Measurements from ENCODE around the gene HOXB6. TPM values are rescaled to one million over a fixed set of nuclear protein-coding genes. Genes with fewer than 3 reads are reported as not detected.

Gene HOXB6
- polyA plus RNA-seq, 6 donors from 2014 or later, result not detected

DNA sequence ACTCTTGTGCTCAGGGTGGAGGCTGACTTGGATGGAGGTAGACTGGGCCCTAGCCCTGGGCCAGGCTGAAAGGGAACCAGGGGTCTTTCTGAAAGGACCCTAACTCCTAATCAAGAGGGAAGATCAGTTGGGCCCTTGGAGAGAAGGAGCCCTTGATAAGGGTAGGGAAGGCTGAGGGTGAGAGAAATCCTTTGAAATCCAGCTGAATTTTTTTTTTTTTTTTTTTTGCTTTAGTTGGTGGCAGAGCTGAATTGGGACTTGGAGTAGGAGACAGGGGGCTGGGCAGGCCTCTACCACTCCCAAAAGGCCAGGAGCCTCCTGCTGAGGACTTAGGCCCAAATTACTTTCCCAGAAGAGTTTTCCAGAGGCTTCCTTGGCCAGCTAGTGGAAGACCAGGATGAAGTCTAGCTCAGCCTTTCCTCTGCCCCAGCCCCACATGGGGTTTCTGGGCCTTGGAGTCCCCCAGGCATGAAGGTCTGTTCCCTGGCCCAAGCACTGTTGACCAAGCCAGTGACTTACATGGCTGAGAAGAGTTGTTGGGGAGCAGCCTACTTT lies 14.1 kb downstream of the HOXB6 start:
- no peak for DNase-seq
- no peak for ATAC-seq (ENCODE audit: low read depth in 2 of 2)
- Mint-ChIP-seq H3K9me3 (no peaks in the 10 kb centered on the region), H3K27me3 (peaks cover 78 to 97% (median 94%) of the 10 kb centered on the region in 3 donors), H3K4me1 (peaks cover 44 to 53% (median 50%) of the 10 kb centered on the region in 3 donors), H3K27ac (peak overlapping the region in 1 of 6 donors; percentile 87), H3K4me3 (peak overlapping the region in 4 of 8 donors; percentile 25 to 82 (median 64)), H3K36me3 (no peaks in the 10 kb centered on the region)

- no peak for ATAC-seq (ENCODE audit: low read depth in 2 of 2)
- Mint-ChIP-seq H3K27me3 (peaks cover 80 to 97% (median 94%) of the 10 kb centered on the region in 3 donors), H3K36me3 (no peaks in the 10 kb centered on the region), H3K27ac (peak within 1 kb of the TSS in 2 of 6 donors; percentile 59 to 87), H3K9me3 (no peaks in the 10 kb centered on the region), H3K4me3 (peak within 1 kb of the TSS; percentile 44 to 89 (median 70)), H3K4me1 (peaks cover 50 to 56% (median 54%) of the 10 kb centered on the region in 3 donors)
- DNase-seq, result no peak
Observed at GRCh38 chr17:48589831-48590606, 14.8 kb downstream of the HOXB6 start, which contains the start of gene HOXB3. TSS of gene HOXB3 (minus strand) at chr17:48590241. CDS start at chr17:48552474, 37,767 bp downstream.

DNA sequence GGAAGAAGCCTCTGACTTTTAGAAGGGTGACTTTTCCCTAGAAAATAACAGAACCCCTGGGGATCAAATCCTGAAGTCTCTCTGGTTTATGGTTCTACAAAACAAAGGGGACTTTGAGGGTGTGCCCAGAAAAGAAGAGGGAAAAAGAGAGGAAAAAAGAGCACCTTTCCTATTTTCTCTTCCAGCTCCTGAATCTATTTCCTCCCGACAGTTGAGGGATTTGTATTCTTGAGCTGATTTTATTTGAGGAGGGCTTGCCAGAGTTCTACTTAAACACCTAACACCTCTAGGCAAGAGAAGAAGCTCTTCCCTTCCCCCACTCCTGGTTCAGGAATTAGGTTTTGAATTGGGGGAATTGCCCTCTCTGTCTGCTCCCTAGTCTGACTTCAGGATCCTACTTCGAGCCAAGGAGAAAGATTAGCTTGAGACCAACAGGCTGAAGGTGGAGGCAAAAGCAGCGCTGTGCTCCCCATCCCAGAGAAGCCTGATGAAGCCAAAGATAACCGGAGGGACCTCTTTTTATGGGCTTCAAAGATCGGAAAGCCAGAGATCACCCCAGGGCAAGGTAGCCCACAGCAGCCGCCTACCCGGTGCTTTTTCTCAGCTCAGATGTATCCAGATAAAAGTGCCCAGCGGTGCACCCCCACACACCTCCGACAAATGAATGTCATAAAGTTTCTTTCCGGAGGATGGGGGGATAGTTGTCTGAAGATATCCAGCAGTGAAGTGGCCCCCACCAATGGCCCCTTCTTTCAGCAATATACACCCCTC lies 15.5 kb downstream of the HOXB6 start:
- peak overlapping the region in 7 of 8 donors; percentile 44 to 89 (median 69) for H3K4me3 Mint-ChIP-seq
- H3K4me1 Mint-ChIP-seq, result peaks cover 53 to 61% (median 58%) of the 10 kb centered on the region in 3 donors
- no peak overlapping the region for H3K27ac Mint-ChIP-seq
- H3K27me3 Mint-ChIP-seq, result peaks cover 80 to 99% (median 99%) of the 10 kb centered on the region in 3 donors
- ATAC-seq (ENCODE audit: low read depth in 2 of 2) (no peak), DNase-seq (no peak)
- no peaks in the 10 kb centered on the region for H3K36me3 Mint-ChIP-seq
- no peaks in the 10 kb centered on the region for H3K9me3 Mint-ChIP-seq

DNA sequence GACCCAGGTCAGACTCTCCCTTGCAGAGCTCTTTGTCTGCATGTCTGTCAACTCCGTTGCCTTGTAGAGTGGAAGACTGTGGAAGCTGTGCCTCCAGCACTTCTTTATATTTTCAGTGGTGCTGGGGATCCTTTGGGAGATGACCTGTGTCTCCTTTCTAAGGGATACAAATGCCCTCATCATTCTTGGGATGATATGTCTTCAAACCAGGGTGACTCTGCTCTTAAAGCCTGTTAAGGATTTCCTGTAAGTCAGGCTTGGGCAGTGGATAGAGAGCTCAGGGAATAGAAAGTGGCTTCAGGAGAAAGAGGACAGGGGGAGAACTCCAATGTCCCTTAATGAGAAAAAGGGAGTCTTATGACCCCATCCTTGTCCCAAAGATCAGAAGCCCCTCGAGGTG lies 16.3 kb downstream of the HOXB6 start:
- H3K4me3 Mint-ChIP-seq, result peak overlapping the region in 3 of 8 donors; percentile 7 to 43 (median 37)
- DNase-seq, result no peak
- H3K27me3 Mint-ChIP-seq, result peaks cover 81 to 100% (median 99%) of the 10 kb centered on the region in 3 donors
- H3K27ac Mint-ChIP-seq, result peak overlapping the region in 1 of 6 donors; percentile 30
- H3K4me1 Mint-ChIP-seq, result peaks cover 49 to 54% (median 51%) of the 10 kb centered on the region in 3 donors
- H3K36me3 Mint-ChIP-seq, result no peaks in the 10 kb centered on the region
- H3K9me3 Mint-ChIP-seq, result no peaks in the 10 kb centered on the region
- ATAC-seq (ENCODE audit: low read depth in 2 of 2), result no peak

- peak overlapping the region in 1 of 6 donors; percentile 30 for H3K27ac Mint-ChIP-seq
- H3K4me1 Mint-ChIP-seq, result peaks cover 47 to 55% (median 47%) of the 10 kb centered on the region in 3 donors
- H3K36me3 Mint-ChIP-seq, result no peaks in the 10 kb centered on the region
- H3K27me3 Mint-ChIP-seq, result peaks cover 80 to 100% (median 99%) of the 10 kb centered on the region in 3 donors
- no peak for ATAC-seq (ENCODE audit: low read depth in 2 of 2)
- no peaks in the 10 kb centered on the region for H3K9me3 Mint-ChIP-seq
- DNase-seq, result no peak
- peak overlapping the region in 2 of 8 donors; percentile 10 to 23 for H3K4me3 Mint-ChIP-seq
Observed at GRCh38 chr17:48588074-48588415, 16.7 kb downstream of the HOXB6 start.

- Mint-ChIP-seq H3K27ac (peak overlapping the region in 5 of 6 donors; percentile 11 to 79 (median 30)), H3K27me3 (peaks cover 79 to 100% (median 99%) of the 10 kb centered on the region in 3 donors), H3K4me3 (peak overlapping the region in 4 of 8 donors; percentile 23 to 70 (median 60)), H3K4me1 (peaks cover 42 to 55% (median 47%) of the 10 kb centered on the region in 3 donors), H3K9me3 (no peaks in the 10 kb centered on the region), H3K36me3 (no peaks in the 10 kb centered on the region)
- ATAC-seq (ENCODE audit: low read depth in 2 of 2), result no peak
- DNase-seq, result no peak
Observed at GRCh38 chr17:48587276-48588073, 17.3 kb downstream of the HOXB6 start.

DNA sequence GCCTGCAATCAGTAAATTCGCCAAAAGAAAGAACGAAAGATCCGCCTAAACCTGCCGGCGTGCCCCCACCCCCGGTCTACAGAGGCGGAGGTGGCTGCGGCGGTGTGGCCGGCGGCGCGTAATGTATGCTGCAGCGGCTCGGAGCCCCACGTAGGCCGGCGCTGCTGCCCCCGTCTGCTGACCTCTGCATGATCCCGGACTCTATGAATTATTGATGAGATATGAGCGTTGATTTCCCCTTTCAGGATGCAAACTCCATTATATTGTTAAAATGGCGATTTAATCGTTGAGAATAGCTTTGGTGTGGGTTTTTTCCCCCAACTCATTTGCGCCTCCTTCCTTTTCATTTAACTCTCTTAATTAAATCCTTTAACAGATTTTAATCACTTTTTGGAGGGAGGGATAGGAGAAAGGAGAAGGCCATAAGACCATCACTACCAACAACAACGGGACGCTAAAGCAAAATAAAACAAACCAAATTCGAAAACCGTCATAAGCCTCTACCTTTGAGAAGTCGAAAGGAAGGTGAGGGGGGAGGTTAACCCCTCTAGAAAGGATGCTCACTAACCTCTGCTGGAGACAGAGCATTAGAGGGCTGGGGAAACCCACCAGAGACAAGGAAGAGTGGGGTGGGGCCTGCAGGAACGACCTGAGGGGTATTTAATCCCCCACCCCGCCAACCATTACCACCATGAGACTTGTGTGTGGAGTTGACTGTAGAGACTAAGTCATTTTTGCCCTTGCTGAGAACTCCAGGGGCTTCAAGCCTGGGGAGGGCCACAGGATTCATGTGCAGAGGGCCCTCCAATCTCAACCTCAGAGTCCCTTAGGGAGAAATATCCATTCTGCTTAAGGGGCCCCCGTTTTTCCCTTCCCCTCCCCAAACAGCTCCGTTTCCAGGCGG lies 18.2 kb downstream of the HOXB6 start:
- DNase-seq (no peak), ATAC-seq (ENCODE audit: low read depth in 2 of 2) (no peak)
- H3K27ac Mint-ChIP-seq, result peak overlapping the region in 4 of 6 donors; percentile 41 to 93 (median 76)

DNA sequence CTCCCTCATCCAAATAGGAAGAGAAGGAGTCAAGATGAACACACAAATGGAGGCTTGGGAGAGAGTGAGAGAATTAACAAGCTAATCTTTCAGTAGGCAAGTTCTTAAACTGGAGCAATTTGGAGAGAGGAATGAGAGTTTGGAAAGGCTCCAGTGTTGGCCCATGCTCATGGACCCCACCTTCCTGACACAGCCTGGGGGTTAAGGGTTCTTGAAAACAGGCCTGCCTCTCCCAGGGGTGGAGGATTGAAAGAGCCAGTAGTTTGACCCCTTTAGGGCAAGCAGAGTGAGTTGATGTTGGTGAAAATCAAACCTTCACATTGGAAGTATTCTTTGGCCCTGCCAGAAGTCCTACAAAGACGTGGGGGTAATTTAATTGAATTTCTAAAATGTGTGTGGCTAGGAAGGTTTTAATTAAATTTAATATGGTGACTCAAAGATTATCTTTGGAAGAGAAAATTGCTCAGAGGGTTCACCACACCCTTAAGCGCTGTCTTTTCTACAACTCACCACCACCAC lies 20.5 kb downstream of the HOXB6 start:
- peak overlapping the region in 4 of 8 donors; percentile 9 to 91 (median 56) for H3K4me3 Mint-ChIP-seq
- peaks cover 41 to 60% (median 42%) of the 10 kb centered on the region in 3 donors for H3K4me1 Mint-ChIP-seq
- no peak overlapping the region for H3K27ac Mint-ChIP-seq
- peaks cover 75 to 100% (median 97%) of the 10 kb centered on the region in 3 donors for H3K27me3 Mint-ChIP-seq
- no peaks in the 10 kb centered on the region for H3K36me3 Mint-ChIP-seq
- no peak for ATAC-seq (ENCODE audit: low read depth in 2 of 2)
- no peak for DNase-seq
- H3K9me3 Mint-ChIP-seq, result peaks cover 0 to 2% (median 0%) of the 10 kb centered on the region in 7 donors

More for the DNA sequence above, 18.2 kb downstream of the HOXB6 start:
- H3K4me1 Mint-ChIP-seq, result peaks cover 36 to 56% (median 41%) of the 10 kb centered on the region in 3 donors
- peak overlapping the region; percentile 70 to 96 (median 89) for H3K4me3 Mint-ChIP-seq
- H3K9me3 Mint-ChIP-seq, result no peaks in the 10 kb centered on the region
- H3K36me3 Mint-ChIP-seq, result no peaks in the 10 kb centered on the region
- H3K27me3 Mint-ChIP-seq, result peaks cover 75 to 100% (median 97%) of the 10 kb centered on the region in 3 donors

DNA sequence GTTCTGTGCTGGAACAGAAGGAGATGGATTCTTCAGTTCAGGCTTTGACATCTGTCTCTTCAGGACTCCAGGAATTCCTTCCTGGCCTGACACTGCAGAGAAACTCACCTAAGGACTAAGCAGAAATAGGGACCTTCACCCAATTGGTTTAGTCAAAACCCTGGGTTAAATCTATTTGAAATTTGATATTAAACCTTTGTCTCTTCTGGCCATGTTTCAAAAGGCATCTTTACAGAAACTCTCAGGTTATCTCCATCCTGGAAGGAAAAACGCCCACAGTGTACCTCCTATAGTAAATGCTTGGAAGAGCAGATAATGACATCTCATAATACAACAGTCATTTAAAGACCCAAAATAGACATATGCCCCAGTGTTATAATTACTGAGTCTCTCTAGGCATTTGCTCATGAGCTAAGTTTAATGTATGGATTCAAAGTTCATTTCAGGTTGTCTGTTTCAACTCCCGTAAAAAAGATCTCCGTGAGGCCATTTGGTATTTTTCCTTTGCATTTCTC lies 21.0 kb downstream of the HOXB6 start:
- peaks cover 76 to 100% (median 97%) of the 10 kb centered on the region in 3 donors for H3K27me3 Mint-ChIP-seq
- peak overlapping the region in 3 of 8 donors; percentile 75 to 91 (median 88) for H3K4me3 Mint-ChIP-seq
- H3K4me1 Mint-ChIP-seq, result peaks cover 45 to 64% (median 47%) of the 10 kb centered on the region in 3 donors
- DNase-seq (no peak), ATAC-seq (ENCODE audit: low read depth in 2 of 2) (no peak)
- H3K9me3 Mint-ChIP-seq, result peaks cover 0 to 4% (median 0%) of the 10 kb centered on the region in 7 donors
- H3K36me3 Mint-ChIP-seq, result peaks cover 0 to 2% of the 10 kb centered on the region in 2 donors
- peak overlapping the region in 1 of 6 donors; percentile 45 for H3K27ac Mint-ChIP-seq

GRCh38 chr17:48582750-48583069 lies 22.1 kb downstream of the HOXB6 start:
- ATAC-seq (ENCODE audit: low read depth in 2 of 2), result no peak
- Mint-ChIP-seq H3K4me3 (peak overlapping the region; percentile 68 to 91 (median 81)), H3K4me1 (peaks cover 51 to 67% (median 52%) of the 10 kb centered on the region in 3 donors), H3K27me3 (peaks cover 68 to 94% (median 92%) of the 10 kb centered on the region in 3 donors), H3K27ac (peak overlapping the region in 2 of 6 donors; percentile 16 to 81), H3K9me3 (peaks cover 0 to 5% (median 0%) of the 10 kb centered on the region in 7 donors), H3K36me3 (peaks cover 0 to 8% of the 10 kb centered on the region in 2 donors)
- no peak for DNase-seq

Measured in naive B cell (primary cell).